Transverse colon (tissue), 4 donors: ENCODE measurements around the gene ITPRID2. TPM values are rescaled to one million over a fixed set of nuclear protein-coding genes. Genes with fewer than 3 reads are reported as not detected.

Source experiments
- DNase-seq: peaks from one replicate; pipeline ENCODE4 v3.0.0-alpha.2; 2019
- H3K27ac ChIP-seq, 4 donors: fragments of 200-600 bp; sonication (generic); 2 replicates each; pipeline ENCODE4 v1.5.1; 2016 to 2018; ENCODE audit warnings: inconsistent platforms in 4 of 4
- H3K27me3 ChIP-seq: fragments of 200-600 bp; sonication (generic); 2 replicates; pipeline ENCODE4 v1.5.1; 2017; ENCODE audit warnings: inconsistent platforms
- H3K36me3 ChIP-seq, 4 donors: fragments of 200-600 bp; sonication (generic); 2 replicates each; pipeline ENCODE4 v1.5.1; 2017 to 2019; ENCODE audit warnings: inconsistent platforms in 4 of 4
- H3K4me1 ChIP-seq, 4 donors: fragments of 200-600 bp; sonication (generic); 2 replicates each; pipeline ENCODE4 v1.5.1; 2017 to 2020; ENCODE audit warnings: inconsistent platforms in 4 of 4
- H3K4me3 ChIP-seq, 4 donors: fragments of 200-600 bp; sonication (generic); 1 replicate in 1 of 4; 2 replicates in 3 of 4; pipeline versions ENCODE4 v1.5.1 to v1.6.1; 2017 to 2019; ENCODE audit warnings: inconsistent platforms in 4 of 4
- H3K9me3 ChIP-seq, 2 donors: fragments of 200-600 bp; sonication (generic); 2 replicates each; pipeline ENCODE4 v1.5.1; 2017 to 2019; ENCODE audit warnings: inconsistent platforms in 2 of 2
- EP300 ChIP-seq: sonication (generic); formaldehyde crosslinking; IDR thresholded peaks from one replicate; pipeline ENCODE4 v1.6.1; 2017; ENCODE audit warnings: antibody characterized with exemption, low read depth
- POLR2A ChIP-seq: fragments of 450-650 bp; IDR thresholded peaks from one replicate; pipeline ENCODE4 v1.6.1; 2016; ENCODE audit warnings: antibody characterized with exemption, mild to moderate bottlenecking, moderate library complexity
- POLR2AphosphoS5 ChIP-seq, 3 donors: sonication (generic); formaldehyde crosslinking; IDR thresholded peaks; one replicate each; pipeline ENCODE4 v1.6.1; 2016; ENCODE audit warnings: antibody characterized with exemption in 3 of 3
- WGBS, 2 donors: methylation state at CpG; one replicate each; pipeline ENCODE4 v1.1.5; 2018; ENCODE audit warnings: low coverage in 1 of 2; 5-methylcytosine and 5-hydroxymethylcytosine counted together
- in situ Hi-C, 4 donors: fragments of 200-750 bp; cut with MboI; loops; one replicate each; pipeline versions ENCODE4 v1.15.0 to v1.15.1; 2017; ENCODE audit warnings: low sequenced_read_pairs in 3 of 4, low pct_ligation_motif_present in 1 of 4, low pct_unique_long_range_greater_than_20kb in 1 of 4
- intact Hi-C: fragments of 100-400 bp; cut with DNase I; formaldehyde crosslinking; loops from one replicate; pipeline ENCODE4 v1.15.1; 2023; ENCODE audit warnings: low total_unique reads
- total RNA-seq, 4 donors: library from RNA; depleted of rRNA; stranded (reverse); fragments of >200 nt; gene quantifications; one replicate each; pipeline ENCODE4 v1.1.0, GENCODE V29; 2016
- TF ChIP-seq, protein P1 (sequence below), 5 experiments: fragments of 200-600 bp in 3 of 5; fragments of 450-650 bp in 2 of 5; sonication (generic) in 3 of 5; IDR thresholded peaks; 1 replicate in 2 of 5; 2 replicates in 3 of 5; pipeline ENCODE4 v1.5.1; 2016 to 2017; ENCODE audit warnings: antibody characterized with exemption in 5 of 5, inconsistent platforms in 3 of 5, mild to moderate bottlenecking in 2 of 5, moderate library complexity in 1 of 5

ITPRID2 gene
- total RNA-seq, 4 donors from 2014 or later = 117 to 255 (median 212) TPM

DNA sequence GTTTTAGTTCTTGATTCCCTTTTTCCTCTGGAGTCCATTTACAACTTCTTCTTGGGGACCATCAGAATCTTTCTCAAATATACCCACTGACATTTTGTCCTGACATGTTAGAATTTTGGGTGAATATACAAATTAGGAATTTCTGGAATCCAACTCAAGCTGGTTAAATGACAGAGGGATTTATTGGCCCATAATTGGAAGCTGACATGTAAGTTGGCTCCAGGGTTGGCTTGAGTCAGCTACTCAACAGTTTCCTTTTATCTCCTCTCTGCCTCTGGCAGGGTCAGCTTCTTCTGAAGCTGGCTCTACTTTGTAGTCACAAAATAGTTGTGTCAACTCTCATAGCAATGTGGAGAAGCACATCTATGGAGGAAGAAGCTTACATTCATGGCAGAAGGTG, 57.5 kb downstream of the ITPRID2 start:
- in situ Hi-C loops = no loop called here
- no peak for TF ChIP-seq POLR2AphosphoS5 (IDR thresholded peaks at IDR 0.05)
- TF ChIP-seq EP300 = no peak
- TF ChIP-seq, protein P1, sequence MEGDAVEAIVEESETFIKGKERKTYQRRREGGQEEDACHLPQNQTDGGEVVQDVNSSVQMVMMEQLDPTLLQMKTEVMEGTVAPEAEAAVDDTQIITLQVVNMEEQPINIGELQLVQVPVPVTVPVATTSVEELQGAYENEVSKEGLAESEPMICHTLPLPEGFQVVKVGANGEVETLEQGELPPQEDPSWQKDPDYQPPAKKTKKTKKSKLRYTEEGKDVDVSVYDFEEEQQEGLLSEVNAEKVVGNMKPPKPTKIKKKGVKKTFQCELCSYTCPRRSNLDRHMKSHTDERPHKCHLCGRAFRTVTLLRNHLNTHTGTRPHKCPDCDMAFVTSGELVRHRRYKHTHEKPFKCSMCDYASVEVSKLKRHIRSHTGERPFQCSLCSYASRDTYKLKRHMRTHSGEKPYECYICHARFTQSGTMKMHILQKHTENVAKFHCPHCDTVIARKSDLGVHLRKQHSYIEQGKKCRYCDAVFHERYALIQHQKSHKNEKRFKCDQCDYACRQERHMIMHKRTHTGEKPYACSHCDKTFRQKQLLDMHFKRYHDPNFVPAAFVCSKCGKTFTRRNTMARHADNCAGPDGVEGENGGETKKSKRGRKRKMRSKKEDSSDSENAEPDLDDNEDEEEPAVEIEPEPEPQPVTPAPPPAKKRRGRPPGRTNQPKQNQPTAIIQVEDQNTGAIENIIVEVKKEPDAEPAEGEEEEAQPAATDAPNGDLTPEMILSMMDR (IDR thresholded peaks at IDR 0.05) = no peak

GRCh38 chr2:181952404-181953226, 61.1 kb downstream of the ITPRID2 start:
- DNase-seq = no peak
- WGBS, 2 donors = 82 to 100% methylated on average over 1 of the region's 1 CpG
- H3K27me3 ChIP-seq = no peaks in the 10 kb centered on the region
- no peaks in the 10 kb centered on the region for H3K36me3 ChIP-seq
- no peaks in the 10 kb centered on the region for H3K9me3 ChIP-seq
- no peak overlapping the region for H3K4me3 ChIP-seq
- in situ Hi-C loops = no loop called here
- peaks cover 2 to 13% (median 4%) of the 10 kb centered on the region in 4 donors for H3K4me1 ChIP-seq
- intact Hi-C loops = no loop called here
- no peak for TF ChIP-seq POLR2AphosphoS5 (IDR thresholded peaks at IDR 0.05)
- TF ChIP-seq, protein P1 (IDR thresholded peaks at IDR 0.05) = no peak
- TF ChIP-seq POLR2A = no peak
- TF ChIP-seq EP300 = no peak
- H3K27ac ChIP-seq = no peak overlapping the region

More for the DNA sequence above, 57.5 kb downstream of the ITPRID2 start:
- no peak overlapping the region for H3K4me3 ChIP-seq
- no peak overlapping the region for H3K27ac ChIP-seq
- no peaks in the 10 kb centered on the region for H3K27me3 ChIP-seq
- no peak for DNase-seq
- no peaks in the 10 kb centered on the region for H3K36me3 ChIP-seq
- H3K4me1 ChIP-seq = peaks cover 0 to 4% (median 0%) of the 10 kb centered on the region in 4 donors
- intact Hi-C loops = no loop called here
- H3K9me3 ChIP-seq = no peaks in the 10 kb centered on the region

DNA sequence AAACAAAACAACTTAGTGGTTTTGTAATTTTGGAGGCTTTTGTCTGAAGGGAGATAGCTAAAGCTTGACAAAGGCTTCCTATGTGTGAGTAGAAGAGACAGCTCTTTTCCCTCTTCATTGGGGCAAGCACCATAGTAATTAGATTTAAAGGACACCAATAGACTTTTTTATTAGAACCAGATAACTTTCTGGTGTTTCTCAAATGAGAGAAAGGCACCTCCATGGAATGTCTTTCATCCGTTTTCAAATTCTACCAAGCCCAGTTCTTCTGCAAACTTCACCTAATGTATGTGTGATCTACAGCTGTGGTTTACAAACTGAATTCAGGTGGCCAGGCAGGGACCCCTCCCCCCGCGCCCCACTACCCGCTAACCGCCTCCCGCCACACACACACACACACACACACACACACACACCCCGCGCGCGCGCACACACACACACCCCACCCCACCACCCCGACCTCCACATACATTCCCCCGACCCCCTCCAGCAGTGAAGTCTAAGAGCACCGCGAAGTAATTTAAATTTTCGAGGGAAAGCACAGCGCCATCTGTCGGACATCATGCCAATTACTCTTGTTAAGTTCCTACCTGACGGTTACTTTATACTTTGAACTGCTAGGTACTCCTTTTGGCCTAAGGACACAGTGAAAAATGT, 62.5 kb downstream of the ITPRID2 start:
- no peaks in the 10 kb centered on the region for H3K9me3 ChIP-seq
- intact Hi-C loops = no loop called here
- H3K4me1 ChIP-seq = peaks cover 2 to 13% (median 4%) of the 10 kb centered on the region in 4 donors
- H3K27ac ChIP-seq = no peak overlapping the region
- WGBS, 2 donors = 3 to 8% methylated on average over 1 to 19 of the region's 19 CpGs
- TF ChIP-seq POLR2AphosphoS5 (IDR thresholded peaks at IDR 0.05) (no peak), POLR2A (no peak)
- TF ChIP-seq, protein P1 (IDR thresholded peaks at IDR 0.05) = peak; percentile 51 to 70 (median 67)
- in situ Hi-C loops = no loop called here
- peak overlapping the region in 2 of 4 donors; percentile 6 to 39 for H3K4me3 ChIP-seq
- no peaks in the 10 kb centered on the region for H3K27me3 ChIP-seq
- peak; percentile 75 for DNase-seq
- H3K36me3 ChIP-seq = no peaks in the 10 kb centered on the region

- Histone ChIP-seq H3K9me3 (no peaks in the 10 kb centered on the region), H3K27ac (peak overlapping the region in 1 of 4 donors; percentile 12), H3K4me3 (peak overlapping the region in 2 of 4 donors; percentile 6 to 39), H3K27me3 (no peaks in the 10 kb centered on the region), H3K36me3 (no peaks in the 10 kb centered on the region), H3K4me1 (peaks cover 2 to 13% (median 4%) of the 10 kb centered on the region in 4 donors)
- WGBS, 2 donors = 21 to 31% methylated on average over 3 to 4 of the region's 4 CpGs
- intact Hi-C loops (no loop called here), in situ Hi-C loops (no loop called here)
- DNase-seq = no peak
- TF ChIP-seq EP300 (no peak), POLR2AphosphoS5 (IDR thresholded peaks at IDR 0.05) (no peak), POLR2A (no peak)
- TF ChIP-seq, protein P1 (IDR thresholded peaks at IDR 0.05) = no peak
Observed at GRCh38 chr2:181954538-181954883, 63.0 kb downstream of the ITPRID2 start.
